HG03066 (cell line): ENCODE data around the gene BMERB1.
"Not testable (repeated sequence)": the region's sequence is repeated elsewhere in the genome, so short reads cannot be mapped to it uniquely, and the experiment has no call there.

ENCODE experiments used
- ATAC-seq: cut with Tn5 transposase; IDR thresholded peaks from one replicate; pipeline ENCODE4 v1.9.1; 2021; ENCODE audit warnings: low read depth; ENCODE audit not compliant: unreplicated experiment

The BMERB1 gene

GRCh38 chr16:15548482-15548891 lies 114.1 kb downstream of the BMERB1 start:
- no peak for ATAC-seq

GRCh38 chr16:15552507-15552906 lies 118.1 kb downstream of the BMERB1 start:
- no peak for ATAC-seq

GRCh38 chr16:15553313-15554088 lies 119.1 kb downstream of the BMERB1 start:
- ATAC-seq = no peak

- no peak for ATAC-seq
Measured at GRCh38 chr16:15556130-15556529, 121.7 kb downstream of the BMERB1 start.

- no peak for ATAC-seq
Measured at GRCh38 chr16:15557258-15557657, 122.9 kb downstream of the BMERB1 start.

GRCh38 chr16:15559176-15559575 lies 124.8 kb downstream of the BMERB1 start:
- ATAC-seq = no peak

GRCh38 chr16:15564604-15565339 lies 130.4 kb downstream of the BMERB1 start:
- no peak for ATAC-seq

GRCh38 chr16:15566095-15566494 lies 131.7 kb downstream of the BMERB1 start:
- ATAC-seq = no peak

- no peak for ATAC-seq
Measured at GRCh38 chr16:15567823-15568222, 133.4 kb downstream of the BMERB1 start.

- ATAC-seq = not testable (repeated sequence)
Measured at GRCh38 chr16:15570666-15571065, 136.3 kb downstream of the BMERB1 start.

GRCh38 chr16:15571557-15571956 lies 137.2 kb downstream of the BMERB1 start:
- no peak for ATAC-seq

- ATAC-seq = no peak
Measured at GRCh38 chr16:15572329-15573001, 138.1 kb downstream of the BMERB1 start.

GRCh38 chr16:15573274-15573895 lies 139.0 kb downstream of the BMERB1 start:
- ATAC-seq = no peak

GRCh38 chr16:15573896-15574613 lies 139.7 kb downstream of the BMERB1 start:
- ATAC-seq = not testable (repeated sequence)

- ATAC-seq = no peak
Measured at GRCh38 chr16:15574614-15574948, 140.2 kb downstream of the BMERB1 start.

- no peak for ATAC-seq
Measured at GRCh38 chr16:15575293-15576049, 141.1 kb downstream of the BMERB1 start.

- ATAC-seq = no peak
Measured at GRCh38 chr16:15576960-15577958, 142.9 kb downstream of the BMERB1 start.

- no peak for ATAC-seq
Measured at GRCh38 chr16:15578824-15579223, 144.4 kb downstream of the BMERB1 start.
